HL-60 (cell line): ENCODE data around the gene ARIH2.

ENCODE experiments used
- GABPA ChIP-seq: IDR thresholded peaks from 2 replicates; pipeline ENCODE4 v1.6.1; 2012; ENCODE audit warnings: low read depth
- POLR2AphosphoS5 ChIP-seq: IDR thresholded peaks from 2 replicates; pipeline ENCODE4 v1.6.1; 2012; ENCODE audit warnings: low read depth
- TF ChIP-seq, protein P1 (sequence below): IDR thresholded peaks from one replicate; pipeline ENCODE4 v1.5.1; 2011; ENCODE audit warnings: low read length, control low read depth, inconsistent platforms; ENCODE audit not compliant: insufficient read depth
- TF ChIP-seq, protein P2 (sequence below): IDR thresholded peaks from 2 replicates; pipeline ENCODE4 v1.6.1; 2012; ENCODE audit warnings: low read depth; ENCODE audit not compliant: insufficient replicate concordance

GRCh38 chr3:48983096-48983495 lies 64.5 kb downstream of the ARIH2 start:
- TF ChIP-seq POLR2AphosphoS5 (no peak), GABPA (no peak)
- TF ChIP-seq, protein P1, sequence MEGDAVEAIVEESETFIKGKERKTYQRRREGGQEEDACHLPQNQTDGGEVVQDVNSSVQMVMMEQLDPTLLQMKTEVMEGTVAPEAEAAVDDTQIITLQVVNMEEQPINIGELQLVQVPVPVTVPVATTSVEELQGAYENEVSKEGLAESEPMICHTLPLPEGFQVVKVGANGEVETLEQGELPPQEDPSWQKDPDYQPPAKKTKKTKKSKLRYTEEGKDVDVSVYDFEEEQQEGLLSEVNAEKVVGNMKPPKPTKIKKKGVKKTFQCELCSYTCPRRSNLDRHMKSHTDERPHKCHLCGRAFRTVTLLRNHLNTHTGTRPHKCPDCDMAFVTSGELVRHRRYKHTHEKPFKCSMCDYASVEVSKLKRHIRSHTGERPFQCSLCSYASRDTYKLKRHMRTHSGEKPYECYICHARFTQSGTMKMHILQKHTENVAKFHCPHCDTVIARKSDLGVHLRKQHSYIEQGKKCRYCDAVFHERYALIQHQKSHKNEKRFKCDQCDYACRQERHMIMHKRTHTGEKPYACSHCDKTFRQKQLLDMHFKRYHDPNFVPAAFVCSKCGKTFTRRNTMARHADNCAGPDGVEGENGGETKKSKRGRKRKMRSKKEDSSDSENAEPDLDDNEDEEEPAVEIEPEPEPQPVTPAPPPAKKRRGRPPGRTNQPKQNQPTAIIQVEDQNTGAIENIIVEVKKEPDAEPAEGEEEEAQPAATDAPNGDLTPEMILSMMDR: no peak
- TF ChIP-seq, protein P2, sequence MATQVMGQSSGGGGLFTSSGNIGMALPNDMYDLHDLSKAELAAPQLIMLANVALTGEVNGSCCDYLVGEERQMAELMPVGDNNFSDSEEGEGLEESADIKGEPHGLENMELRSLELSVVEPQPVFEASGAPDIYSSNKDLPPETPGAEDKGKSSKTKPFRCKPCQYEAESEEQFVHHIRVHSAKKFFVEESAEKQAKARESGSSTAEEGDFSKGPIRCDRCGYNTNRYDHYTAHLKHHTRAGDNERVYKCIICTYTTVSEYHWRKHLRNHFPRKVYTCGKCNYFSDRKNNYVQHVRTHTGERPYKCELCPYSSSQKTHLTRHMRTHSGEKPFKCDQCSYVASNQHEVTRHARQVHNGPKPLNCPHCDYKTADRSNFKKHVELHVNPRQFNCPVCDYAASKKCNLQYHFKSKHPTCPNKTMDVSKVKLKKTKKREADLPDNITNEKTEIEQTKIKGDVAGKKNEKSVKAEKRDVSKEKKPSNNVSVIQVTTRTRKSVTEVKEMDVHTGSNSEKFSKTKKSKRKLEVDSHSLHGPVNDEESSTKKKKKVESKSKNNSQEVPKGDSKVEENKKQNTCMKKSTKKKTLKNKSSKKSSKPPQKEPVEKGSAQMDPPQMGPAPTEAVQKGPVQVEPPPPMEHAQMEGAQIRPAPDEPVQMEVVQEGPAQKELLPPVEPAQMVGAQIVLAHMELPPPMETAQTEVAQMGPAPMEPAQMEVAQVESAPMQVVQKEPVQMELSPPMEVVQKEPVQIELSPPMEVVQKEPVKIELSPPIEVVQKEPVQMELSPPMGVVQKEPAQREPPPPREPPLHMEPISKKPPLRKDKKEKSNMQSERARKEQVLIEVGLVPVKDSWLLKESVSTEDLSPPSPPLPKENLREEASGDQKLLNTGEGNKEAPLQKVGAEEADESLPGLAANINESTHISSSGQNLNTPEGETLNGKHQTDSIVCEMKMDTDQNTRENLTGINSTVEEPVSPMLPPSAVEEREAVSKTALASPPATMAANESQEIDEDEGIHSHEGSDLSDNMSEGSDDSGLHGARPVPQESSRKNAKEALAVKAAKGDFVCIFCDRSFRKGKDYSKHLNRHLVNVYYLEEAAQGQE: no peak
